ENCODE data around the gene WDFY4.

Gene WDFY4

GRCh38 chr10:48813291-48813690 lies 128.6 kb downstream of the WDFY4 start:
- no peaks in the 10 kb centered on the region for H4K20me1 ChIP-seq (ENCODE audit: insufficient read depth)
- H3K4me3 ChIP-seq (IDR thresholded peaks at IDR 0.05; ENCODE audit: insufficient read depth, low read depth, low read length), result no peak overlapping the region
- no peak overlapping the region for H3K4me2 ChIP-seq
- H3K4me1 ChIP-seq (ENCODE audit: low read depth, poor library complexity, severe bottlenecking), result no peaks in the 10 kb centered on the region
- H3K36me3 ChIP-seq (ENCODE audit: insufficient read depth), result no peaks in the 10 kb centered on the region
- H3K79me2 ChIP-seq (ENCODE audit: insufficient read depth, low read depth), result no peaks in the 10 kb centered on the region
- H2AFZ ChIP-seq (ENCODE audit: low read depth), result no peak overlapping the region
- no peak overlapping the region for H3K9ac ChIP-seq
- TF ChIP-seq, protein P1, sequence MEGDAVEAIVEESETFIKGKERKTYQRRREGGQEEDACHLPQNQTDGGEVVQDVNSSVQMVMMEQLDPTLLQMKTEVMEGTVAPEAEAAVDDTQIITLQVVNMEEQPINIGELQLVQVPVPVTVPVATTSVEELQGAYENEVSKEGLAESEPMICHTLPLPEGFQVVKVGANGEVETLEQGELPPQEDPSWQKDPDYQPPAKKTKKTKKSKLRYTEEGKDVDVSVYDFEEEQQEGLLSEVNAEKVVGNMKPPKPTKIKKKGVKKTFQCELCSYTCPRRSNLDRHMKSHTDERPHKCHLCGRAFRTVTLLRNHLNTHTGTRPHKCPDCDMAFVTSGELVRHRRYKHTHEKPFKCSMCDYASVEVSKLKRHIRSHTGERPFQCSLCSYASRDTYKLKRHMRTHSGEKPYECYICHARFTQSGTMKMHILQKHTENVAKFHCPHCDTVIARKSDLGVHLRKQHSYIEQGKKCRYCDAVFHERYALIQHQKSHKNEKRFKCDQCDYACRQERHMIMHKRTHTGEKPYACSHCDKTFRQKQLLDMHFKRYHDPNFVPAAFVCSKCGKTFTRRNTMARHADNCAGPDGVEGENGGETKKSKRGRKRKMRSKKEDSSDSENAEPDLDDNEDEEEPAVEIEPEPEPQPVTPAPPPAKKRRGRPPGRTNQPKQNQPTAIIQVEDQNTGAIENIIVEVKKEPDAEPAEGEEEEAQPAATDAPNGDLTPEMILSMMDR (conservative IDR thresholded peaks at IDR 0.05; ENCODE audit: low read depth, low read length), result no peak
- H3K27me3 ChIP-seq (ENCODE audit: insufficient read depth, low read depth), result no peaks in the 10 kb centered on the region
- H3K27ac ChIP-seq, result no peak overlapping the region

GRCh38 chr10:48813825-48814224 lies 129.2 kb downstream of the WDFY4 start:
- Histone ChIP-seq H3K36me3 (ENCODE audit: insufficient read depth) (no peaks in the 10 kb centered on the region), H2AFZ (ENCODE audit: low read depth) (no peak overlapping the region), H3K27me3 (ENCODE audit: insufficient read depth, low read depth) (no peaks in the 10 kb centered on the region), H3K4me1 (ENCODE audit: low read depth, poor library complexity, severe bottlenecking) (no peaks in the 10 kb centered on the region), H3K4me3 (IDR thresholded peaks at IDR 0.05; ENCODE audit: insufficient read depth, low read depth, low read length) (no peak overlapping the region), H3K27ac (no peak overlapping the region), H3K79me2 (ENCODE audit: insufficient read depth, low read depth) (no peaks in the 10 kb centered on the region), H3K9ac (no peak overlapping the region), H4K20me1 (ENCODE audit: insufficient read depth) (no peaks in the 10 kb centered on the region), H3K4me2 (no peak overlapping the region)
- TF ChIP-seq, protein P1 (conservative IDR thresholded peaks at IDR 0.05; ENCODE audit: low read depth, low read length), result no peak

GRCh38 chr10:48814933-48815332 lies 130.3 kb downstream of the WDFY4 start:
- H4K20me1 ChIP-seq (ENCODE audit: insufficient read depth), result no peaks in the 10 kb centered on the region
- no peak overlapping the region for H3K9ac ChIP-seq
- H3K4me1 ChIP-seq (ENCODE audit: low read depth, poor library complexity, severe bottlenecking), result no peaks in the 10 kb centered on the region
- no peak overlapping the region for H3K27ac ChIP-seq
- no peaks in the 10 kb centered on the region for H3K27me3 ChIP-seq (ENCODE audit: insufficient read depth, low read depth)
- H3K79me2 ChIP-seq (ENCODE audit: insufficient read depth, low read depth), result no peaks in the 10 kb centered on the region
- H3K4me2 ChIP-seq, result no peak overlapping the region
- no peaks in the 10 kb centered on the region for H3K36me3 ChIP-seq (ENCODE audit: insufficient read depth)
- H2AFZ ChIP-seq (ENCODE audit: low read depth), result no peak overlapping the region
- no peak overlapping the region for H3K4me3 ChIP-seq (IDR thresholded peaks at IDR 0.05; ENCODE audit: insufficient read depth, low read depth, low read length)
- TF ChIP-seq, protein P1 (conservative IDR thresholded peaks at IDR 0.05; ENCODE audit: low read depth, low read length), result no peak

DNA sequence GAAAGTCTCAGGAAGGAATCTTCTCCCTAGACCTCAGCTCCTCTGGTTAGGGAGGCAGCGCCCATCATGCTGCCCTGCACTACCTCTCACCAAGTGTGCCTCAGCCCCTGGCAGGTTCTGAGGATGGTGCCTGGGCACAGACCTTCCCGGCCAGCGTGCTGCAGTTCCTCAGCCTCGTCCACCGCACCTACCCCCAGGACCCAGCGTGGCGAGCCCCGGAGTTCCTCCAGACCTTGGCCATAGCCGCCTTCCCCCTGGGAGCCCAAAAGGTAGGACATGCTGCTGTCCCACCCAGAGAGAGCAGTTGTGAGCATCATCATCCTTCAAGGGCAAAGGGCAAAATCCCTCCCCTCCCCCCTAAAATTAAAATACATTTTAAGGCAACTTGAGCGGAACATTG lies 132.5 kb downstream of the WDFY4 start:
- TF ChIP-seq, protein P1 (conservative IDR thresholded peaks at IDR 0.05; ENCODE audit: low read depth, low read length), result no peak
- Histone ChIP-seq H2AFZ (ENCODE audit: low read depth) (no peak overlapping the region), H3K4me1 (ENCODE audit: low read depth, poor library complexity, severe bottlenecking) (no peaks in the 10 kb centered on the region), H3K4me3 (IDR thresholded peaks at IDR 0.05; ENCODE audit: insufficient read depth, low read depth, low read length) (no peak overlapping the region), H3K9ac (no peak overlapping the region), H3K27me3 (ENCODE audit: insufficient read depth, low read depth) (no peaks in the 10 kb centered on the region), H3K4me2 (no peak overlapping the region), H3K79me2 (ENCODE audit: insufficient read depth, low read depth) (no peaks in the 10 kb centered on the region), H3K36me3 (ENCODE audit: insufficient read depth) (no peaks in the 10 kb centered on the region), H4K20me1 (ENCODE audit: insufficient read depth) (no peaks in the 10 kb centered on the region), H3K27ac (no peak overlapping the region)

Measured in KMS-11 (cell line).